Measurements from ENCODE around the gene LOXL1.

The LOXL1 gene

DNA sequence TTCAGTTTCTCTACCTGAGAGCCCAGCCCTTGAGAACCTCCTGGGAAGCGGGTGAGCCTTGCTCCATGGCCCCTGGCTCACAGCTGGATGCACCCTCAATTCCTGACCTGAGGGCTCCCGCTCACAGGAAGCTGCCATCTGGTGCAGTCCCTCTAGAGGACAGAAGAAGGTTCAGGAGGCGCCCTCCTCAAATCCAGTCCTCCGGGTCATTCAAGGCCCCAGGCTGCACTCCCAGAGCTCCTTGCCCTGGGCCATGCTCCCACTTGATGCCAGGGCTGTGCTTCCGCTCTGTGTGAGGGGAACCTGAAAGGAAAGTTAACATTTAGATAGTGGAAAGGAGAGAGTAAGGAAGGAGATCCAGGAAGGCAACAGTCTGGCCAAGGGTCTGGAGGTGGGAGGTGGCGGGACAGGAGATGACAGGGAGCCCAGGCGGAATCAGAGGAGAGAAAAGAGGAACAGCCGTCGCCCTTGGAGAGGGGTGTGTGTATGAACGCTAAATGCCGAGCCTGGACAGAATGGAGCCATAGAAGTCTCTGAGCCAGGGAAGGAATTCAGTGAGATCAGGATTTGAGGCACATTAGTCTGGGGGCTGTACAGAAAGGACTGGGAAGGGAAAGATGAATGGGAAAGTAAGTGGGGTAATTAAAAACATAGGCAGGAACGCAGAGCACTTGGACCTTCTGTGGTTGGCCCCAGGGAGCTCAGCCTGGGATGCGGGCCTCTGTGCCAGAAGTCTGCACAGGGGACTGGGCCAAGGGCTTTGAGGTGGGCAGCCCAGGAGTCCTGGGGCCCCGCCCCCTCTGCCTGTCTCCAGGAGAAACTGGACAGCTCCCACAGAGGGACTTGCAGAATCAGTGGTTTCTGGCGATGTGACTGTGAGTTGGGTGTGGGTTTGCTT is 26.8 kb upstream of the LOXL1 start:
- peak; percentile 56 for DNase-seq (ENCODE audit: low spot score)

DNA sequence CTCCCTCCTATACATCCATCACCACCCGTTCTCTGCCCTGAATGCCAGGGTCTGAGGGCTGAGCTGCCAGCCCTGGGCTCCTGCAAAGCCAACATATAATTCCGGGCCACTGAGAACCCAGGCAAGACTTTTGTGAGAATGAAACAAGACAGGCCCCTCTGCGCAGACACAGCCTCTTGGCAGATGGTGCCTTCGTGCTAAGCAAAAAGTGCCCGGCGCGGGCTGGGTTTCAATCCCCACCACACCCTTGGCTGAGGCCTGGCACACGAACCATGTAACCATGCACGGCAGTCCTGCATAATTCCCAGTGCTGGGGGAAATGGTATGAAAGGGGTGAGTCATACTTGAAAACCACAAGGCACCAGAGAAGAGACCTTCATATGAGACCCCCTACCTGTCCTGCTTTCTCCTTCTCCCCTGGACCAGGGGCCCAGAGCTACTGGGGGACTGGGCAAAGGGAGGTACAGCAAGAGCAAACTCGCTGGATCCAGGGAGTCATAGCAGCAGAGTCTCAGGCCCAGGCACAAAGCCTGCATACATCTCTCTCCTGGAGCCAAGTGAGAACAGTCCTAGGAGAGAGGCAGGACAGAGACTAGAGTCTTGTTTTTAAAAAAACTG is 26.1 kb upstream of the LOXL1 start:
- DNase-seq (ENCODE audit: low spot score), result peak; percentile 84

DNA sequence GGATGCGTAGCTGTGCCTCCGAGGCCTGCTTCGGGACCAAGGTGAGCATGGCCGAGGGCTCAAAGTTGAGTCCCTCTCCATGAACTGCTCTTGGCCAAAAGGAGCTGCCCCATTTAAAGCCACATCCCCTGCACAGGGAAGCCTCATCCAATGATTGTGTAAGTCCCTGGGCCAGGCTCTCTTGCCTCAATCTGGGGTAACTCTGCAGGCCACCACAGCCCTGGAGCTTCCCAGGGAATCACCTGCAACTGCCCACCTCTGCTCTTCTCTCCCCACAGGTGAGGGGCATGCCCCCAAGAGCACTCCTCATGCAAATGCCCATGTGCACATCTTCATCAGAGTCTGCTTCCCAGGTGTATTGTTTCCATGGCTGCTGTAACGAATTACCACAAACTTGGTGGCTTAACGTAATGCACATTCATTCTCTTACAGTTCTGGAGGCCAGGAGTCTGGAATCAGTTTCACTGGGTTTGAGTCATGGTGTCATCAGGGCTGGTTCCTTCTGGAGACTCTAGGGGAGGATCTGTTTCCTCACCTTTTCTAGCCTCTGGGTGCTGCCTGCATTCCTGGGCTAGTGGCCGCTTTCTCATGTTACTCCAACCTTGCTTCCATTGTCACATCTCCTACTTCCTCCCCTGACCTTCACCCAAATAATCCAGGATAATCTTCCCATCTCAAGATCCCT is 25.0 kb upstream of the LOXL1 start:
- DNase-seq (ENCODE audit: low spot score), result no peak

DNA sequence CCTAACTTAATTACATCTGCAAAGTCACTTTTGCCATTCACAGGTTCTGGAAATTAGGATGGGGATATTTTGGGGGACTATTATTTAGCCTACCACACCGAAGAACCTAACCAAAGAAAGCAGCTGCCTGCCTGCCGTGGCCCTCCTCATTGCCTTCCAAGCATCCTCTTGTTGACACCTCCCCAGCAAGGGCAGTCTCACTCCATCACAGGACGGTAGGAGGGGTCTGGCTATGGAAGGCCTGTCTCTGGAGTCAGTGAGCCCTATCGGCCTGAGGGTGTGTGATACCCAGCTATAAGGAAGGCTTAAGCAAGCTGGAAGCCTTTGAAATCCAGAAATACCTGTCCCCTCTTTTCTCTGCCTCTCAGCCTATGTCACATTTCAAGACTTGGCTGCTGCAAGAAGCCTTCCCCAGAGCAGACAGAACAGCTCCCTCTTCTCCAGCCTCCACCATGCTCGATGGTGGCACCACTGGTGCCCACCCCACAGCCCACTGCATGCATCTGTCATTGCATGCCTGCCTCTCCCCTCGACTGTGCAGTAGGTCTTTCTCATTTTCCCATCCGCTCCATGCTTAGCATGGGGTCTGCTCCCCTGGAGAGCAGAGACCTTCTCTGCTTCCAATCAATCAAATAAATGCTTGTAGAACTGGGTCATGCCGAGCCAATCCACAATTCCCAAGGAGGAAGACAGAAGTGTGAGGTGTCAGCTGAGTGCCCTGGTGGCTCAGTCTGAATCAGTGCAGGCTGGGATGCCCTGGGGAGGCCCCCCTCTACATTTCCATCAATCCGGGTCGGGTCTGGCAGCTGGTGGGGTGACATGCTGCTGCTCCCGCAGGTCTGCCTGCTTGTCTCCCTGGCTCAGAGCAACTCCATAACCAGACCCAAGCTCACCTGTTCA is 23.9 kb upstream of the LOXL1 start:
- DNase-seq (ENCODE audit: low spot score), result no peak

DNA sequence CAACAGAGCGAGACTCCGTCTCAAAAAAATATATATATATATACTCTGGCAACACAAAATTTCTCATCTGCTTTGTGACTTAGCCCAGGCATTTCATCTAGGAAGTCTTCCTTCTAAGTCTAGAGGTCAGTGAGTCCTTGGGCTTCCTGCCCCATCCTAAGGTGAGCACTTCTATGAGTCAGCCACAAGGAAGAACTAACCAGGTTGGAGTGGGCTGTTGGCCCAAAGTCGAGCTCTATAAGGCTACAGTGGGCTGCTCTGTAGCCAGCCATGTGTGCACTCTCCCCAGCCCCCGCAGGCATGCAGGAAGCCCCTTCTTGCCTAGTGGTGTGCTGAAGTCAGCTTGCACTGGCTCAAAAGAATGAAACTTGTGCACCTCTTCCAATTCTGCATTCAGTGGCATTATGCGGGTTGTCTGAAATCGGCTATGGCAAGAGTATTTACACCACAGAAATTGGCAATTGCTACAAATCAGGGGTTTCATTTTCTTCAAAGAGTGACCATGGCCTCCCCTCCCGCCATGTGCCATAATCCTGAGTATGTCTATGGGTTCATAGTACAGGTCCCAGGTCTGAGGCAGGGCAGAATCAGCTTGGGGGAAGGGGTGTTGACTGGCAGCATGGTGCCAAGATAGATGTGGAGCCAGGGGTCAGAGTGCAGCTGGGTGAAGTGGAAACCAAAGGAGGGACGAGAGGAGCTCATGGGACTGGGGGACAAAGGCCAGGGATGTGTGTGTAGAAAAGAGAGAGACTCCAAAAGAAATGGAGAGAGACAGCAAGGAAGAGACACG is 22.0 kb upstream of the LOXL1 start:
- DNase-seq (ENCODE audit: low spot score), result no peak

DNA sequence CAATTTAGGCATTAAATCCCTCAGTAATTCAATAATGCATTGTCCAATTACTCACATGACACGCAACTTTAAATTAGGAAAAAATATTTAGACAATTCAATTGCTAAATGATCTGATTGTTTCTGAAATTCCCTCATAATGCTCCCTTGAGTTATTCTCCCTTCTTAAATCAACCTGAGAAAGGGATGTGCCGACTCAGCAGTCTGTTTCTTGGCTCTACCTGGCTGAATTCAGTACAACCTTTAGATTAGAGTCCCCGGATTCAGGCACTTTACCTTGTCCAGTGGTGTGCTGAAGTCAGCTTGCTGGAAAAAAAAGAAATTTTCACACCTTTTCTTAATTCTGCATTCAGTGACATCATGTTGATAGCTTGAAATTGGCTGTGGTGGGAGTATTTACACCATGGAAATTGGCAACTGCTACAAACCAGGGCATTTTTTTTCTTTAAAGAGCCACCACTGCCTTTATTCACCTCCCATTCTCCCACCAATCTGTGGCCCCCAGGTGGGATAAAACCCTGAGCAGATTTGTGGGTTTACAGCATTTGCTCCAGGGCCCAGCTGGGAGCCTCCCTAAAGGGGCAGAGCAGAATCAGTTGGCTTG is 20.9 kb upstream of the LOXL1 start:
- DNase-seq (ENCODE audit: low spot score), result no peak

DNA sequence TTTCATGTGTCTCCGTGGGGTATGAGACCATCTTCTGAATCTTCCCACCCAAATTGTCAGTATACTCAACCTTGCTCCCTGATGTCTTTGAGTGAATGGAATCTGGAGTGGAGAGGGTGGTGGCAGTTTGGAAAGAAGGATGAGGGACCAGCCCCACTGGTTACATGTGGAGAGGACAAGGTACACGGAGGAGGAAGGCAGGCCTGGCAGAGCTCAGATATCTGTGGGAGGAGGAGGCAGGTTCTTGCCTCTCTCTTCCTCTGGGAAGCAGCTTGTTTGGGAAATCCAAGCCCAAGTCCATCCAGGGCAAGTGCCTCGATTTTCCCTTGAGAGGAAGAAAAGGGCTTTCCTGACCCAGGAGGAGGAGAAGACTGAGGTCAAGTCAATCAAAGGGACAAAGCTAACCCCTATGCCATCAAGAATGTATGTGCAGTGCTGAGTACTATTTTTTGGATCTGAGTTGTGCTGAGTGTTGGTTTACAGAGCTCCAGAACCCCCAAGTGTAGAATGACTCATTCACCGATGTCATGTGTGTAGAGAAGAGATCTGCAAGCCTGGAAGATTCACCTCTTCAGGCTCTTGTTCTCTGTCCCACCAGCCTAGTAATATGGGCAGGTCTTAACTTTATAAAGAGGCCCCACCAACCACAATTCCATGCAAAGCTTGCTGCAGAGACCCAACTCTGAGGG is 19.8 kb upstream of the LOXL1 start:
- peak; percentile 62 for DNase-seq (ENCODE audit: low spot score)

DNA sequence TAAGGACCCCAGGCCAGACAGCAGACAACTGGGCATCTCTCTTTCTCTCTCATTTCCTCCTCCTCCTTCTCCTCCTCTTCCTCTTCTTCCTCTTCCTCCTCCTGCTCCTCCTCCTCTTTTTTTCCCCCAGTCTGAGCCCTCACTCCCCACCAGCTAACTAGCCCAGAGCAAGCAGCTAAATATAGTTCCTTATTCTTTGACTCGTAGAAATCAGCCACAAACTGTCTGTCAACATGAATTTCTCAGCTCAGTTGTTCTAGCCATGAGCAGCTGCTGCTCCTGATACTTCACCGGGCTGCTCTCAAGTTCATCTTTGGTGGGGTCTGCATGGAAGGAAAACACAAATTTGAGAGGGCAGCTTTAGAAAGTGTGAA is 19.2 kb upstream of the LOXL1 start:
- DNase-seq (ENCODE audit: low spot score), result no peak

DNA sequence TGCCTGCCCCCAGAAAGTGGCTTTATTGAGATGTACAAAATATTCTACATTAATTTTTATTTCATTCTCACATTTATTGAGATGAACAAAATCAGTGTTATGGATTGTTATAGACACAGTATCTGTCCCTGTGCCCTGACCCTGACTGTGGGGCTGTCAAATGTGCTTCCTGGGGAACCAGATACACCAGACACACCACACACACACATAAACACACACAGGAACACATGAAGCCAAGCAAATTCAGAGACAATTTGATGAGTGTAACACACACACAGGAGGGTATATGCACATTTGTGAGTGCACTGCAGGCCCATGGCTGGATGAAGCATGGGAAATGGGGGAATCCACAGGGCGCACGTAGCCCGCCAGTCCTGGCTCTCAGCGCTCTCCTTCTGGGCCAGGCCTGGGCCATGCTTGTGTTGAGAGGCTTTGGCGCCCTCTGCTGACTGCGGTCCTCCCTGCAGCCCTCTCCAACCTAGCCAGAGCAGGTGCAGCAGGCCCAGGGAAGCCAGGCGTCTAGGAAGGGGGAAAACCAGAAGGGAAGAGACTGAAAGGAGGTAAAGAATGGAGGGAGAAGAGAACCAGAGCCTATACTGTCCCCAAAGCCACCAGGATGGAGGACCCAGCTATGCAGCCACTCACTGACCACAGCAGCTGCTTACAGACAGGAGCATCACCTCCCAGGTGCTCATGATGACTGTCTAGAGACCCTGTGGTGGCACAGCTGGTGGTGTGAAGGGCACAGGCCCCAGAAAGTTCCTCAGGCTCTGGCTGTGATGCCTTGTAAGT is 18.0 kb upstream of the LOXL1 start:
- peak; percentile 87 for DNase-seq (ENCODE audit: low spot score)

DNA sequence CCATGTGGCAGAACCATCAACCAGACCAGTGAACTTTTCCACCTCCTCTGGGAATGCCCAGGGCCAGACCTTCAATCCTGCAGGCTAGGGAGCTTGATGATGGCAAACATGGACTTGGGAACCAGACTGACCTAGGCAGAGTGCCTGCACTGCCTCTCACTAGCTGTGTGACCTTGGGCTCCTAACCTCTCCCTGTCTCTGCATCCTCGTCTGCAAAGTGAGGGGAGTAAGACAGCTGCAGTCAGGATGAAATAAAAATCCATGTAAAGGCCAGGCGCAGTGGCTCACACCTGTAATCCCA is 17.5 kb upstream of the LOXL1 start:
- no peak for DNase-seq (ENCODE audit: low spot score)

DNA sequence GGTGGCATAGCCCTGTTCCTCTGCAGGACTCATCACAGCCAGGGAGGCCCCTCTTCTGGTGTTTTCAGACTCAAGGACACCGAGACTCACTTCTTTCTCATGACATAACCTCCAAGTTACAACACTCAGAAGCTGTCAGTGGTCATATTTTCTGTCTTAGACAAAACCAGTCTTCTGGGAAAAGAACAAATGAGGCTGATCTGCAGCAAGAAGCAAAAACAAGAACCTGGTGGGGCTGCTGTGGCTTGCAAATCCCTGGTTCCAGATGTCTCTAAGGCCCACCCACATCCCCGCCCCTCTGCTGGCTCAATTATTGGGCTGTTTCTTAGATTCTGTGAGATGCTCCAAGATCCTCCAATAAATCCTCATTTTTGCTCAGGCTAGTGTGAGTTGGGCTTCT is 16.6 kb upstream of the LOXL1 start:
- no peak for DNase-seq (ENCODE audit: low spot score)

DNA sequence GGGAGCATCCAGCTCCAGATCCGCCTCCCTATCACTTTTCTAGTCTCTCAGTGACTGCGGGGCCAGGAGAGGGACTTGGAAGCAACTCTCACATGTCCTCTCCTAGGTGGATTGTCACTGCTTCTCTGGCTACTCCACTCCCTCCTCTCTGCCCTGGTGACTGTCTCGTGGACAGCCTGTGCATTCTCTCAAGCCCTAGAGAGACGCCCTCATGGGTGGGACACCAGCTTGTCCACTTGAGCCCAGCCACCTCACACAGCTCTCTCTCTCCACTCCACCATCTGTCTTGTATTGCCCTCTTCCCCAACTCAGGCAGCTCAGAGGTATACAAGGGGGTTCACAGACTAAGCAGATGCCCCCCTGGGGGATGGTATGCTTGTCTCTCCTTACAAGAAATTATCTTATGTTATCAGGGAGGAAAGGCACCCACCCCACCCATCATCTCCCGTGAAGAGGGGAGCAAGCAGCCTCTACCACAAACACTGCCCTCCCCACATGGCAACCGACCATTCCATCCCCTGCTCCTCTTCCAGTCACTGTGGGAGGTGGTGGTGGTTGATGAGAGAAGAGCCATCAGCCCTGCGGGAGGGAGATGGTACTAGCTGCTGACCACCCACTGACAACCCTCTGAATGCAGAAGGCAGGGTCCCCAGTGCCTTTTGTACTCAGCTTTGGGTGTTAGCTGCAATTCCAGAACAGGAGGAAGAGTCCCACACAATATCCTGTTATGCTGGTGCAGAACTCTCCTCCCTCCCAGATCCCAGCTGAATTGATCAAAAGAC is 15.5 kb upstream of the LOXL1 start:
- DNase-seq (ENCODE audit: low spot score), result no peak

DNA sequence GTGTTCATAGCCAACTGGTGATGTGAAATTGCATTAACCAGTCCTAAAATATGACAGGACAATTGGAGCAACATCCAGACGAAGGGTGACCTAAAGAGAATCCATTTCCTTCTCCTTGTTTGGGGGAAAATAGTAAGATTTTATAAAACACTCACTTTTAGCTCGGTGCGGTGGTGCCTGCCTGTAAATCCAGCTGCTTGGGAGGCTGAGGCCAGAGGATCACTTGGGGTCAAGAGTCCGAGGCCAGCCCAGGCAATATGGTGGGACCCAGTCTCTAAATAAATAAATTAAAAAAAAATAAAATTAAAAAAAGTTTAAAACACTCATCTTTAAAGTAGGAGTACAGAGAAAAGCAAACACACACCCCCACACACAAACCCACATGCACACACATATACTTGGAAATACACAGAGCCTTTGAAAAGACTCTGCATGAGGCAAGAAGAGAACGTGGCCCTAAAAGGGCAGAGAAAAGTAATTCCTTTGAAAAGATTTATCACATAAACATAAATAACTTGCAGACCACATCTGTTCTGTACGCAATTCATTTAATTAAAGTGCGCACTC is 14.1 kb upstream of the LOXL1 start:
- no peak for DNase-seq (ENCODE audit: low spot score)

DNA sequence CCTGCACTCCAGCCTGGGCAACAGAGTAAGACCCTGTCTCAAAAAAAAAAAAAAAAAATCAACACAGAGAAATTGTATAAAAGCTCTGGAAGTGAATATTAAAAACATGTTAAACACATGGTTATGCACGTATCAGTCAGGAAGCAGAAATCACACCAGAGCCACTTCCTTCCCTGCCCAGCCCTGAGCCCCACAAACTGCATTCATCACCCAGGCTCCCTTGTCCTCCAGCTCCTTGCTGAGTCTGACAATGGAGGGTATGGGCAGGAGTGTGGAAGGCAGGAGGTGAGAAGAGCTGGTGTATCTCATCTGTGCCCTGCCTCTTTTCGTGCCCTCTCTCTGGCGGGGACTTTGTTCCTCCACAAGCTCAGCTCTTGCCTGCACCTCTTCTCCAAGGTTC is 12.1 kb upstream of the LOXL1 start:
- DNase-seq (ENCODE audit: low spot score), result no peak

DNA sequence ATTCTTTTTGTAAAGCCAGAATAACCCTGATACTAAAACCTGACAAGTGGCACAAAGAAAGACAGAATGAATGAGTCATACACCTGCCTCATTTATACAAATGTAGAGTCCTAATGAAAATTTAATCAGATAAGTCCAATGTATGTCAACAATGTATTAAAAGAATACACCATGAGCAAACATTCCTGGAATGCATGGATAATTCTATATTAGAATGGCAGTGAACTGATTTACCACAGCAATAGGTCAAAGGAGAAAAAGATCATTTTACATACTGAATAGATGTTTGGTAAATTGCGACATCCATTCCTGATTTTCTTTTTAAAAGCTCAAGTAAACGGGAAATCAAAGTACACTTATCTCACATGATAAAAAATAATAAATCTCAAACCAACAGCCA is 11.2 kb upstream of the LOXL1 start:
- no peak for DNase-seq (ENCODE audit: low spot score)

DNA sequence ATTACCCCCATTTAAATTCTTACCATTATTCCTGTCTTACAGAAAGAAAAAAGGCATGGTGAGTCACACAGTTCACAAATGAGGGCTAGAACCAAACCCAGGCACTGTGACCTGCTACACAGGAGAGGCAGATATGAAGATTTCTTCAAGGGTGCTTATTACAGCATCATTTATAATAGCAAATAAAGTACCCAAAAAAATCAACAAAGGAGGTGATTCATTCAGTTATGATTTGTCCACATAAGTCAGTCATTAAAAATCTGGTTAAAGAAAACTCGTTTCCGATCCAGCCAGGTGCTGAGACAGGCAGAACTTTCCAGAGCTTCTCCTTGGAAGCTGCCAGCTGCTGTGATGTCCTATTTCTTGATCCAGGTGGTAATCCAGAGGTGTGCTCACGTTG is 7.5 kb upstream of the LOXL1 start:
- DNase-seq (ENCODE audit: low spot score), result no peak

DNA sequence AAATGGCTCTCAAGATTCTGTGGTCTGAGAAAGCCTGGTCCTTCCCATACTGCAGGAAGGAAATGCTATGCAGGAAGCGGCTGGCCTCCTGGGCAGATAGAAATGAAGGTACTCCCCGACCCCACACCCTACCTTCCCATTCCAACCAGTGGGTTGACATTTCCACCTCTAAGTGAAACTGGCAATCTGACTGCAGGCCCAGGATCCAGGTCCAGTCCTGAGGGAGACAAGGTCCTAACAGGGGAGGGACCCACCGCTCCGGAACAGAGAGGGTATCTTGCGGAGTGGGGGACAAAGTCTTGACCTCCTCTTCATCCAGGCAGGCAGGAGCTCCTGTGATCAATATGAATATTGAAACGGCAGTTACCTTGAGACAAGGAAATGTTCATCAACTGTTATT is 6.6 kb upstream of the LOXL1 start:
- DNase-seq (ENCODE audit: low spot score), result no peak

DNA sequence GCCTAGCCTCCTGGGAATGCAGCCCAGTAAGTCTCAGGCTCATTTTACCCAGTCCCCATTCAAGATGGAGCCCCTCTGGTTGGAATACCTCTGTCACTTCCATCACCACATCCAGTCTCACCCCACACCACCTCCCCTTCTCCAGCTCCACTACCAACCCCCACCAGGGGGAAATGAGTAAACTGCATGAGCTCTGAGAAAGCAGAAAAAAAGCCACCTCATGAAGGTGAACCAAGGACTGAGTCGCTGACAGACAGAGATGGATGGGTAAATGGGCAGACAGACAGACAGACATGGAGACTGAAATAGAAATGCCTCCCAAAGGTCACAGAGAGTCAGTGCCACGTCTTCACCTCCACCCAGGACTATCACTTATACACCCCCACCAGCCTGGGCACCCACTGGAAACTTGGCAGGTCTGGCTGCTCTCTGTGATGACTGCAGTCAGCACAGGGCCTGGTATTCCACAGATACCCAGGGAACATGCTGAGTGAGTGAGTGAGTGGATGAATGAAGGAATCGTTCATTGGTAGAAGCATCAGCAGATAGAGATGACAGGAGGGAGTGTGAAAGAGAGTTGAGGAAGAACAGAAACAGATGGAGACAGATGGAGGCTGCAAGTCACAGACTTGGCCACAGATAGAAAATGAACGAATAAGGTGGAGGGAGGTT is 4.9 kb upstream of the LOXL1 start:
- DNase-seq (ENCODE audit: low spot score), result no peak

All from AG20443 (cell line).